KMS-11 (cell line): ENCODE data around the gene SLC9A9.

Experiments used
- H2AFZ ChIP-seq: fragments of 200-600 bp; sonication (generic); 2 replicates; pipeline ENCODE4 v1.6.1; 2016; ENCODE audit warnings: antibody characterized with exemption, mixed run types, low read depth
- H3K27ac ChIP-seq: fragments of 200-600 bp; sonication (generic); 2 replicates; pipeline ENCODE4 v1.6.1; 2016; ENCODE audit warnings: mild to moderate bottlenecking, mixed run types
- H3K27me3 ChIP-seq: fragments of 200-600 bp; sonication (generic); 2 replicates; pipeline ENCODE4 v1.6.1; 2017; ENCODE audit warnings: mild to moderate bottlenecking, low read depth, mixed run types, moderate library complexity; ENCODE audit not compliant: insufficient read depth
- H3K36me3 ChIP-seq: fragments of 200-600 bp; sonication (generic); 2 replicates; pipeline ENCODE4 v1.6.1; 2017; ENCODE audit warnings: mild to moderate bottlenecking, mixed run types; ENCODE audit not compliant: insufficient read depth
- H3K4me1 ChIP-seq: fragments of 200-600 bp; sonication (generic); 2 replicates; pipeline ENCODE4 v1.6.1; 2016; ENCODE audit warnings: mild to moderate bottlenecking, low read depth, mixed run types; ENCODE audit not compliant: poor library complexity, severe bottlenecking
- H3K4me2 ChIP-seq: fragments of 200-600 bp; sonication (generic); 2 replicates; pipeline ENCODE4 v1.7.0; 2016; ENCODE audit warnings: mild to moderate bottlenecking, mixed run types
- H3K4me3 ChIP-seq: fragments of 200-600 bp; sonication (generic); IDR thresholded peaks from 2 replicates; pipeline ENCODE4 v1.6.1; 2017; ENCODE audit warnings: low read depth, low read length, mixed read lengths; ENCODE audit not compliant: insufficient read depth
- H3K79me2 ChIP-seq: fragments of 200-600 bp; sonication (generic); 2 replicates; pipeline ENCODE4 v1.6.1; 2016; ENCODE audit warnings: low read depth, mixed run types; ENCODE audit not compliant: insufficient read depth
- H3K9ac ChIP-seq: fragments of 200-600 bp; sonication (generic); 2 replicates; pipeline ENCODE4 v1.6.1; 2016; ENCODE audit warnings: mild to moderate bottlenecking, mixed run types
- H4K20me1 ChIP-seq: fragments of 200-600 bp; sonication (generic); 2 replicates; pipeline ENCODE4 v1.6.1; 2016; ENCODE audit warnings: mild to moderate bottlenecking, mixed run types; ENCODE audit not compliant: insufficient read depth
- CTCF ChIP-seq: fragments of 200-600 bp; sonication (generic); conservative IDR thresholded peaks from 2 replicates; pipeline ENCODE4 v1.6.1; 2017; ENCODE audit warnings: low read depth, mild to moderate bottlenecking, antibody characterized with exemption, low read length, moderate library complexity, mixed read lengths

Gene SLC9A9

GRCh38 chr3:143357700-143358099 lies 490.6 kb downstream of the SLC9A9 start:
- H3K27ac ChIP-seq: no peak overlapping the region
- H4K20me1 ChIP-seq: no peaks in the 10 kb centered on the region
- H2AFZ ChIP-seq: no peak overlapping the region
- no peak for TF ChIP-seq CTCF
- H3K27me3 ChIP-seq: no peaks in the 10 kb centered on the region
- peaks cover 13% of the 10 kb centered on the region for H3K4me1 ChIP-seq
- H3K79me2 ChIP-seq: no peaks in the 10 kb centered on the region
- no peak overlapping the region for H3K4me3 ChIP-seq
- H3K36me3 ChIP-seq: no peaks in the 10 kb centered on the region
- H3K9ac ChIP-seq: no peak overlapping the region
- H3K4me2 ChIP-seq: no peak overlapping the region

DNA sequence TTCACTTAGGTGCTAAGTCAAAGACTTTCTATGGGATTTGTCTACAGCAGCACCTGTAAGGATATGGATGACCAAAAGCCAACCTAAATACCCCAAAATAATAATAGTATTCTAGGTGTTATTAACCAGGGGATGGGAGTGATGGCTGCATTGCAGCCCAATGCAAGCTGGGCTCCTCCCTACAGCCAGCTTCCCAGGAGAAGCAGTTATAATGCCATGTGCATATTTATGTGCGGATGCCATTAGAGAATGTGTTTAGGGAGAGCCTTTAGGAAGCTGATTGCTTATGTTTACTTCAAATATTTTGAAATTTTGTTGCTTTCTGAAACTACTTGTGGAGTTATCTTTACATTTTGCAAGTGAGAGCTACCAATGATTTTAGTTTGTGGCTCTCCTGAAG lies 491.4 kb downstream of the SLC9A9 start:
- no peak for TF ChIP-seq CTCF
- Histone ChIP-seq H3K27me3 (no peaks in the 10 kb centered on the region), H3K4me2 (no peak overlapping the region), H2AFZ (no peak overlapping the region), H3K4me3 (no peak overlapping the region), H3K4me1 (peaks cover 4% of the 10 kb centered on the region), H3K9ac (no peak overlapping the region), H3K36me3 (no peaks in the 10 kb centered on the region), H3K27ac (no peak overlapping the region), H3K79me2 (no peaks in the 10 kb centered on the region), H4K20me1 (no peaks in the 10 kb centered on the region)

- no peaks in the 10 kb centered on the region for H3K79me2 ChIP-seq
- no peaks in the 10 kb centered on the region for H3K4me1 ChIP-seq
- no peak overlapping the region for H2AFZ ChIP-seq
- H3K9ac ChIP-seq: no peak overlapping the region
- no peak for TF ChIP-seq CTCF
- H3K36me3 ChIP-seq: no peaks in the 10 kb centered on the region
- no peak overlapping the region for H3K27ac ChIP-seq
- H4K20me1 ChIP-seq: no peaks in the 10 kb centered on the region
- H3K4me2 ChIP-seq: no peak overlapping the region
- H3K4me3 ChIP-seq: no peak overlapping the region
- H3K27me3 ChIP-seq: no peaks in the 10 kb centered on the region
Measured at GRCh38 chr3:143354342-143354741, 493.9 kb downstream of the SLC9A9 start.

GRCh38 chr3:143352850-143353550 lies 495.3 kb downstream of the SLC9A9 start:
- Histone ChIP-seq H2AFZ (no peak overlapping the region), H3K27ac (no peak overlapping the region), H3K9ac (no peak overlapping the region), H3K79me2 (no peaks in the 10 kb centered on the region), H4K20me1 (no peaks in the 10 kb centered on the region), H3K4me2 (no peak overlapping the region), H3K36me3 (no peaks in the 10 kb centered on the region), H3K4me3 (no peak overlapping the region), H3K27me3 (no peaks in the 10 kb centered on the region), H3K4me1 (peaks cover 11% of the 10 kb centered on the region)
- TF ChIP-seq CTCF: no peak
